ENCODE data around the gene KIFC1. TPM values are rescaled to one million over a fixed set of nuclear protein-coding genes. Genes with fewer than 3 reads are reported as not detected.
"Not testable (repeated sequence)": the region's sequence is repeated elsewhere in the genome, so short reads cannot be mapped to it uniquely, and the experiment has no call there.

The KIFC1 gene
- total and polyA plus RNA-seq, 2 of the 4 experiments (the other 2 are of a cell fraction) = 33.9 to 40.6 TPM

- H3K4me1 ChIP-seq (ENCODE audit: control insufficient read depth, insufficient read depth, low read length); H2AK9ac ChIP-seq (replicated peaks; ENCODE audit: low read depth, low read length, poor library complexity); H3K23ac ChIP-seq (ENCODE audit: low read depth, low read length); intact Hi-C loops (cut with micrococcal nuclease); H3K9me1 ChIP-seq (ENCODE audit: insufficient read depth, low read length); H3K9me3 ChIP-seq (ENCODE audit: control insufficient read depth, insufficient read depth, low read length); H4K20me1 ChIP-seq (ENCODE audit: insufficient read depth, low read length); H3K36me3 ChIP-seq (ENCODE audit: control insufficient read depth, insufficient read depth, low read length); H4K5ac ChIP-seq (ENCODE audit: low read depth, low read length); H3K9ac ChIP-seq (ENCODE audit: low read depth, low read length); CTCF ChIA-PET; H3K14ac ChIP-seq (replicated peaks; ENCODE audit: low read depth, low read length); H4K8ac ChIP-seq (ENCODE audit: low read depth in 2 of 2, low read length in 2 of 2); H2BK120ac ChIP-seq (ENCODE audit: low read depth, low read length); H3K27ac ChIP-seq (ENCODE audit: insufficient read depth, low read length); ATAC-seq (ENCODE audit: low read depth); H3K79me1 ChIP-seq (ENCODE audit: low read depth in 1 of 2, low read length in 2 of 2); POLR2A ChIA-PET (ENCODE audit: unreplicated experiment); DNase-seq; H4K91ac ChIP-seq (ENCODE audit: insufficient read depth, low read depth, low read length); H2BK5ac ChIP-seq (ENCODE audit: low read depth, low read length, poor library complexity, severe bottlenecking); H3K56ac ChIP-seq (ENCODE audit: extremely low read depth, insufficient read depth, low read length); H2BK20ac ChIP-seq (ENCODE audit: low read depth, low read length); H3K4me3 ChIP-seq (ENCODE audit: insufficient read depth, low read depth, low read length); in situ Hi-C loops (cut with MboI; ENCODE audit: low sequenced_read_pairs); H2BK15ac ChIP-seq (ENCODE audit: low read depth, low read length); H3K4me2 ChIP-seq (ENCODE audit: low read depth, low read length); H2AFZ ChIP-seq (replicated peaks; ENCODE audit: low read length, poor library complexity); H3K18ac ChIP-seq (ENCODE audit: low read depth, low read length); H2AK5ac ChIP-seq (ENCODE audit: low read depth, low read length); H3K4ac ChIP-seq (ENCODE audit: low read depth, low read length); dilution Hi-C loops (cut with HindIII; ENCODE audit: low sequenced_read_pairs, unreplicated experiment); BruUV-seq (replicated peaks): not testable (repeated sequence)
- peaks cover 14% of the 10 kb centered on the region for H3K27me3 ChIP-seq (ENCODE audit: control insufficient read depth, insufficient read depth, low read length)
- no CpG with 5 or more reads among the region's 12 CpGs for WGBS, 2 experiments (ENCODE audit: extremely low coverage in 2 of 2, insufficient read length in 1 of 2)
Observed at GRCh38 chr6:33363486-33363885, 28.1 kb upstream of the KIFC1 start.
